CD4-positive, CD25-positive, alpha-beta regulatory T cell (primary cell): ENCODE measurements around the gene OR10G4. TPM values are rescaled to one million over a fixed set of nuclear protein-coding genes. Genes with fewer than 3 reads are reported as not detected.

Experiments
- polyA plus RNA-seq, 4 donors: library from polyadenylated mRNA; unstranded; fragments of 300-500 nt; fragmentation: Illumina TruSeq; gene quantifications; one replicate each; pipeline ENCODE4 v1.2.3, GENCODE V29; 2021
- total RNA-seq: library from RNA; stranded (reverse); gene quantifications from one replicate; pipeline ENCODE4 v1.2.3, GENCODE V29; 2022

OR10G4 gene
- total and polyA plus RNA-seq, 5 donors from 2014 or later = not detected

Other genes with a start within 250 kb of the OR10G4 start
- gene OR6M1, start 206.6 kb upstream of the OR10G4 start, total RNA-seq = not detected
- gene OR6M1, start 206.6 kb upstream of the OR10G4 start, polyA plus RNA-seq = not detected
- not detected for gene TMEM225, start 127.3 kb upstream of the OR10G4 start, total RNA-seq
- not detected for gene TMEM225, start 127.3 kb upstream of the OR10G4 start, polyA plus RNA-seq
- not detected for gene OR8D4, start 110.8 kb upstream of the OR10G4 start, total RNA-seq
- not detected for gene OR8D4, start 110.8 kb upstream of the OR10G4 start, polyA plus RNA-seq
- not detected for gene OR4D5, start 73.4 kb upstream of the OR10G4 start, total RNA-seq
- gene OR4D5, start 73.4 kb upstream of the OR10G4 start, polyA plus RNA-seq = not detected
- not detected for gene OR6T1, start 69.2 kb upstream of the OR10G4 start, total RNA-seq
- gene OR6T1, start 69.2 kb upstream of the OR10G4 start, polyA plus RNA-seq = not detected
- not detected for gene OR10S1, start 35.2 kb upstream of the OR10G4 start, total RNA-seq
- not detected for gene OR10S1, start 35.2 kb upstream of the OR10G4 start, polyA plus RNA-seq
- gene OR10G6, start 17.8 kb upstream of the OR10G4 start, total RNA-seq = not detected
- not detected for gene OR10G6, start 17.8 kb upstream of the OR10G4 start, polyA plus RNA-seq
- not detected for gene OR10G9, start 10.0 kb downstream of the OR10G4 start, total RNA-seq
- not detected for gene OR10G9, start 10.0 kb downstream of the OR10G4 start, polyA plus RNA-seq
- gene OR10G8, start 13.8 kb downstream of the OR10G4 start, total RNA-seq = not detected
- not detected for gene OR10G8, start 13.8 kb downstream of the OR10G4 start, polyA plus RNA-seq
- gene OR10G7, start 28.3 kb downstream of the OR10G4 start, total RNA-seq = not detected
- not detected for gene OR10G7, start 28.3 kb downstream of the OR10G4 start, polyA plus RNA-seq
- gene VWA5A, start 102.5 kb downstream of the OR10G4 start, total RNA-seq = 6.9 TPM
- 10 to 100 TPM; 16.6 to 24.5 (median 19.0) TPM for gene VWA5A, start 102.5 kb downstream of the OR10G4 start, polyA plus RNA-seq
- not detected for gene OR10D3, start 170.3 kb downstream of the OR10G4 start, total RNA-seq
- gene OR10D3, start 170.3 kb downstream of the OR10G4 start, polyA plus RNA-seq = not detected
- not detected for gene OR8G1, start 228.1 kb downstream of the OR10G4 start, total RNA-seq
- not detected for gene OR8G1, start 228.1 kb downstream of the OR10G4 start, polyA plus RNA-seq
- not detected for gene OR8G5, start 243.4 kb downstream of the OR10G4 start, total RNA-seq
- gene OR8G5, start 243.4 kb downstream of the OR10G4 start, polyA plus RNA-seq = not detected